GM18861 (cell line): ENCODE measurements around the gene ELFN2.

Experiments
- ATAC-seq: cut with Tn5 transposase; IDR thresholded peaks from one replicate; pipeline ENCODE4 v1.9.1; 2021; ENCODE audit not compliant: unreplicated experiment

ELFN2 gene

GRCh38 chr22:37358917-37359316, 68.4 kb downstream of the ELFN2 start:
- no peak for ATAC-seq

GRCh38 chr22:37358386-37358785, 68.9 kb downstream of the ELFN2 start:
- no peak for ATAC-seq

- no peak for ATAC-seq
Observed at GRCh38 chr22:37357446-37358075, 69.7 kb downstream of the ELFN2 start.

GRCh38 chr22:37356922-37357321, 70.4 kb downstream of the ELFN2 start:
- no peak for ATAC-seq

GRCh38 chr22:37355174-37355573, 72.1 kb downstream of the ELFN2 start:
- no peak for ATAC-seq

GRCh38 chr22:37354670-37355069, 72.6 kb downstream of the ELFN2 start:
- ATAC-seq, result no peak

- no peak for ATAC-seq
Observed at GRCh38 chr22:37354261-37354660, 73.0 kb downstream of the ELFN2 start.

GRCh38 chr22:37353839-37354238, 73.4 kb downstream of the ELFN2 start:
- ATAC-seq, result no peak

- ATAC-seq, result no peak
Observed at GRCh38 chr22:37352481-37352880, 74.8 kb downstream of the ELFN2 start.

- no peak for ATAC-seq
Observed at GRCh38 chr22:37351232-37351631, 76.0 kb downstream of the ELFN2 start.

GRCh38 chr22:37349043-37349814, 78.0 kb downstream of the ELFN2 start:
- ATAC-seq, result no peak

- ATAC-seq, result no peak
Observed at GRCh38 chr22:37346505-37346895, 80.8 kb downstream of the ELFN2 start.

- no peak for ATAC-seq
Observed at GRCh38 chr22:37345863-37346504, 81.3 kb downstream of the ELFN2 start.

- ATAC-seq, result no peak
Observed at GRCh38 chr22:37344735-37345449, 82.4 kb downstream of the ELFN2 start.

- ATAC-seq, result no peak
Observed at GRCh38 chr22:37343863-37344734, 83.2 kb downstream of the ELFN2 start.

GRCh38 chr22:37343348-37343747, 83.9 kb downstream of the ELFN2 start:
- ATAC-seq, result no peak

- ATAC-seq, result no peak
Observed at GRCh38 chr22:37342065-37342464, 85.2 kb downstream of the ELFN2 start.

- no peak for ATAC-seq
Observed at GRCh38 chr22:37340331-37341262, 86.7 kb downstream of the ELFN2 start.

- ATAC-seq, result no peak
Observed at GRCh38 chr22:37338539-37339246, 88.6 kb downstream of the ELFN2 start.
